Peyer's patch (tissue), 4 donors: Measurements from ENCODE around the gene NUDT16L1. TPM values are rescaled to one million over a fixed set of nuclear protein-coding genes. Genes with fewer than 3 reads are reported as not detected.

Experiments used
- DNase-seq, 3 donors: peaks; one replicate each; pipeline ENCODE4 v3.0.0-alpha.2; 2017 to 2019
- H3K27ac ChIP-seq, 4 donors: fragments of 200-600 bp; sonication (generic); one replicate each; pipeline ENCODE4 v1.5.1; 2016 to 2019
- H3K27me3 ChIP-seq, 2 donors: fragments of 200-600 bp; sonication (generic); one replicate each; pipeline ENCODE4 v1.5.1; 2019
- H3K36me3 ChIP-seq, 3 donors: fragments of 200-600 bp; sonication (generic); one replicate each; pipeline ENCODE4 v1.5.1; 2016 to 2019
- H3K4me1 ChIP-seq, 4 donors: fragments of 200-600 bp; sonication (generic); one replicate each; pipeline ENCODE4 v1.5.1; 2016 to 2019
- H3K4me3 ChIP-seq, 4 donors: fragments of 200-600 bp; sonication (generic); 1 replicate in 3 of 4; 2 replicates in 1 of 4; pipeline ENCODE4 v1.5.1; 2016 to 2019; ENCODE audit warnings: mild to moderate bottlenecking in 1 of 4
- H3K9me3 ChIP-seq, 4 donors: fragments of 200-600 bp; sonication (generic); one replicate each; pipeline ENCODE4 v1.5.1; 2016 to 2019; ENCODE audit warnings: mild to moderate bottlenecking in 1 of 4
- CTCF ChIP-seq, 6 experiments: fragments of 450-650 bp in 4 of 6; fragments of 200-600 bp in 2 of 6; sonication (generic) in 1 of 6; IDR thresholded peaks; one replicate each; pipeline ENCODE4 v1.5.1; 2017 to 2019; ENCODE audit warnings: antibody characterized with exemption in 6 of 6, mild to moderate bottlenecking in 3 of 6, moderate library complexity in 1 of 6
- POLR2A ChIP-seq, 2 donors: fragments of 450-650 bp; IDR thresholded peaks; one replicate each; pipeline ENCODE4 v1.5.1; 2017; ENCODE audit warnings: antibody characterized with exemption in 2 of 2, mild to moderate bottlenecking in 2 of 2, moderate library complexity in 2 of 2
- total RNA-seq, 4 donors: library from RNA; depleted of rRNA; stranded (reverse); fragments of >200 nt; gene quantifications; one replicate each; pipeline ENCODE4 v1.1.0, GENCODE V29; 2016

Gene NUDT16L1
- total RNA-seq, 4 donors from 2014 or later, result 19.0 to 53.6 (median 40.1) TPM

GRCh38 chr16:4718466-4718865, 25.1 kb downstream of the NUDT16L1 start:
- Histone ChIP-seq H3K27me3 (no peaks in the 10 kb centered on the region), H3K9me3 (no peaks in the 10 kb centered on the region), H3K36me3 (peaks cover 0 to 39% (median 0%) of the 10 kb centered on the region in 3 donors), H3K4me1 (no peaks in the 10 kb centered on the region), H3K27ac (no peak overlapping the region), H3K4me3 (no peak overlapping the region)
- TF ChIP-seq POLR2A (IDR thresholded peaks at IDR 0.05) (no peak), CTCF (IDR thresholded peaks at IDR 0.05) (no peak)
- DNase-seq, result no peak

GRCh38 chr16:4723071-4723767, 29.9 kb downstream of the NUDT16L1 start:
- no peaks in the 10 kb centered on the region for H3K4me1 ChIP-seq
- H3K9me3 ChIP-seq, result no peaks in the 10 kb centered on the region
- no peak overlapping the region for H3K4me3 ChIP-seq
- DNase-seq, result no peak
- H3K36me3 ChIP-seq, result peaks cover 0 to 46% (median 0%) of the 10 kb centered on the region in 3 donors
- no peak for TF ChIP-seq CTCF (IDR thresholded peaks at IDR 0.05)
- TF ChIP-seq POLR2A (IDR thresholded peaks at IDR 0.05), result no peak
- H3K27ac ChIP-seq, result no peak overlapping the region
- H3K27me3 ChIP-seq, result no peaks in the 10 kb centered on the region

- Histone ChIP-seq H3K4me1 (no peaks in the 10 kb centered on the region), H3K27me3 (no peaks in the 10 kb centered on the region), H3K27ac (no peak overlapping the region), H3K9me3 (no peaks in the 10 kb centered on the region), H3K36me3 (peaks cover 0 to 58% (median 0%) of the 10 kb centered on the region in 3 donors), H3K4me3 (no peak overlapping the region)
- DNase-seq, result no peak
- no peak for TF ChIP-seq POLR2A (IDR thresholded peaks at IDR 0.05)
- TF ChIP-seq CTCF (IDR thresholded peaks at IDR 0.05), result no peak
Measured at GRCh38 chr16:4724661-4725270, 31.4 kb downstream of the NUDT16L1 start.

- Histone ChIP-seq H3K27me3 (no peaks in the 10 kb centered on the region), H3K4me3 (no peak overlapping the region), H3K9me3 (no peaks in the 10 kb centered on the region), H3K36me3 (peaks cover 0 to 64% (median 0%) of the 10 kb centered on the region in 3 donors), H3K4me1 (no peaks in the 10 kb centered on the region), H3K27ac (no peak overlapping the region)
- no peak for DNase-seq
- no peak for TF ChIP-seq CTCF (IDR thresholded peaks at IDR 0.05)
- TF ChIP-seq POLR2A (IDR thresholded peaks at IDR 0.05), result no peak
Measured at GRCh38 chr16:4726616-4727015, 33.3 kb downstream of the NUDT16L1 start.

- no peaks in the 10 kb centered on the region for H3K9me3 ChIP-seq
- H3K4me1 ChIP-seq, result peaks cover 0 to 8% (median 0%) of the 10 kb centered on the region in 4 donors
- peaks cover 0 to 55% (median 0%) of the 10 kb centered on the region in 3 donors for H3K36me3 ChIP-seq
- no peak for DNase-seq
- no peak overlapping the region for H3K4me3 ChIP-seq
- no peak overlapping the region for H3K27ac ChIP-seq
- TF ChIP-seq POLR2A (IDR thresholded peaks at IDR 0.05), result no peak
- TF ChIP-seq CTCF (IDR thresholded peaks at IDR 0.05), result no peak
- H3K27me3 ChIP-seq, result no peaks in the 10 kb centered on the region
Measured at GRCh38 chr16:4728676-4729075, 35.3 kb downstream of the NUDT16L1 start.
